Neuronal stem cell (in vitro differentiated cells): ENCODE results near the gene RIPOR3.

Experiments used
- DNase-seq: peaks from one replicate; pipeline ENCODE4 v3.0.0-alpha.2; 2013; ENCODE audit warnings: low spot score
- H2AFZ ChIP-seq: one replicate; pipeline ENCODE4 v1.6.1; 2013; ENCODE audit warnings: mild to moderate bottlenecking, low read length, inconsistent platforms
- H2AK5ac ChIP-seq: 2 replicates; pipeline ENCODE4 v1.6.1; 2013; ENCODE audit warnings: low read depth, mild to moderate bottlenecking, inconsistent platforms, low read length, moderate library complexity, mixed read lengths
- H2BK120ac ChIP-seq: 2 replicates; pipeline ENCODE4 v1.6.1; 2013; ENCODE audit warnings: low read depth, mild to moderate bottlenecking, inconsistent platforms, low read length, moderate library complexity, mixed read lengths
- H2BK12ac ChIP-seq: one replicate; pipeline ENCODE4 v1.6.1; 2013; ENCODE audit warnings: low read length, inconsistent platforms
- H2BK15ac ChIP-seq: 2 replicates; pipeline ENCODE4 v1.6.1; 2013; ENCODE audit warnings: mild to moderate bottlenecking, low read length, inconsistent platforms, mixed read lengths
- H2BK5ac ChIP-seq: one replicate; pipeline ENCODE4 v1.6.1; 2013; ENCODE audit warnings: inconsistent platforms, mild to moderate bottlenecking, low read length, moderate library complexity
- H3K14ac ChIP-seq: one replicate; pipeline ENCODE4 v1.6.1; 2013; ENCODE audit warnings: low read length, inconsistent platforms
- H3K18ac ChIP-seq: 2 replicates; pipeline ENCODE4 v1.6.1; 2013; ENCODE audit warnings: low read length, inconsistent platforms
- H3K23ac ChIP-seq: 2 replicates; pipeline ENCODE4 v1.6.1; 2013; ENCODE audit warnings: low read depth, mild to moderate bottlenecking, mixed read lengths, low read length, inconsistent platforms; ENCODE audit not compliant: poor library complexity
- H3K27ac ChIP-seq: replicated peaks from 3 replicates; pipeline ENCODE4 v1.5.1; 2013; ENCODE audit warnings: low read length, inconsistent platforms
- H3K27me3 ChIP-seq, 3 experiments: 2 replicates each; pipeline ENCODE4 v1.6.1; 2013; ENCODE audit warnings: low read length in 3 of 3, mild to moderate bottlenecking in 2 of 3, inconsistent platforms in 1 of 3, low read depth in 1 of 3, mixed read lengths in 1 of 3, moderate library complexity in 1 of 3; ENCODE audit not compliant: control insufficient read depth in 3 of 3, insufficient read depth in 3 of 3
- H3K36me3 ChIP-seq, 2 donors: replicated peaks in 1 of 2; 2 replicates each; pipeline ENCODE4 v1.6.1; 2013; ENCODE audit warnings: low read length in 2 of 2; ENCODE audit not compliant: control insufficient read depth in 2 of 2, insufficient read depth in 2 of 2
- H3K4ac ChIP-seq: 2 replicates; pipeline ENCODE4 v1.6.1; 2013; ENCODE audit warnings: inconsistent platforms, mild to moderate bottlenecking, low read length, moderate library complexity
- H3K4me1 ChIP-seq, 2 donors: 1 replicate in 1 of 2; 2 replicates in 1 of 2; pipeline ENCODE4 v1.6.1; 2013; ENCODE audit warnings: low read length in 2 of 2, low read depth in 1 of 2; ENCODE audit not compliant: control insufficient read depth in 2 of 2, insufficient read depth in 1 of 2
- H3K4me2 ChIP-seq: one replicate; pipeline ENCODE4 v1.6.1; 2013; ENCODE audit warnings: mild to moderate bottlenecking, low read length, inconsistent platforms; ENCODE audit not compliant: insufficient read depth, poor library complexity, severe bottlenecking
- H3K4me3 ChIP-seq, 2 donors: 2 replicates each; pipeline ENCODE4 v1.5.1; 2013; ENCODE audit warnings: low read length in 2 of 2, mild to moderate bottlenecking in 2 of 2, inconsistent platforms in 1 of 2, moderate library complexity in 1 of 2
- H3K79me1 ChIP-seq: one replicate; pipeline ENCODE4 v1.6.1; 2013; ENCODE audit warnings: low read depth, mild to moderate bottlenecking, inconsistent platforms, low read length, moderate library complexity
- H3K9ac ChIP-seq: one replicate; pipeline ENCODE4 v1.6.1; 2013; ENCODE audit warnings: mild to moderate bottlenecking, low read depth, low read length, inconsistent platforms; ENCODE audit not compliant: poor library complexity
- H3K9me3 ChIP-seq, 2 donors: replicated peaks in 1 of 2; 2 replicates each; pipeline versions ENCODE3 to v1.6.1; 2013; ENCODE audit warnings: low read length in 2 of 2, mild to moderate bottlenecking in 2 of 2, inconsistent platforms in 1 of 2, low read depth in 1 of 2, mixed read lengths in 1 of 2, moderate library complexity in 1 of 2; ENCODE audit not compliant: control insufficient read depth in 2 of 2, insufficient read depth in 1 of 2
- H4K8ac ChIP-seq: one replicate; pipeline ENCODE4 v1.6.1; 2013; ENCODE audit warnings: low read depth, mild to moderate bottlenecking, inconsistent platforms, low read length, moderate library complexity
- H4K91ac ChIP-seq: one replicate; pipeline ENCODE4 v1.6.1; 2013; ENCODE audit warnings: low read length, low read depth, mild to moderate bottlenecking, inconsistent platforms; ENCODE audit not compliant: poor library complexity
- WGBS, 2 donors: extraction: QIAGEN DNeasy Blood & Tissue Kit; methylation state at CpG; one replicate each; pipeline ENCODE4 v1.1.7; 2013; ENCODE audit warnings: missing lambda C conversion rate in 2 of 2, mixed read lengths in 1 of 2; ENCODE audit not compliant: insufficient read length in 2 of 2, insufficient replicate concordance in 1 of 2; ENCODE audit errors: extremely low coverage in 2 of 2; 5-methylcytosine and 5-hydroxymethylcytosine counted together

The RIPOR3 gene

GRCh38 chr20:50666709-50667298 is 24.5 kb downstream of the RIPOR3 start:
- no peaks in the 10 kb centered on the region for H3K9me3 ChIP-seq
- H3K36me3 ChIP-seq: peaks cover 0 to 2% of the 10 kb centered on the region in 2 donors
- no peak overlapping the region for H3K27ac ChIP-seq
- no peak overlapping the region for H3K9ac ChIP-seq
- peaks cover 0 to 7% (median 0%) of the 10 kb centered on the region in 3 experiments for H3K27me3 ChIP-seq
- no peak overlapping the region for H2BK120ac ChIP-seq
- H4K91ac ChIP-seq: no peak overlapping the region
- H3K18ac ChIP-seq: no peak overlapping the region
- H3K4ac ChIP-seq: no peak overlapping the region
- peaks cover 1 to 2% of the 10 kb centered on the region in 2 donors for H3K4me1 ChIP-seq
- no peak overlapping the region for H4K8ac ChIP-seq
- H3K14ac ChIP-seq: no peak overlapping the region
- DNase-seq: no peak
- no peak overlapping the region for H2BK5ac ChIP-seq
- H2BK15ac ChIP-seq: no peak overlapping the region
- H3K4me2 ChIP-seq: no peak overlapping the region
- no peak overlapping the region for H3K4me3 ChIP-seq
- whole genome bisulfite sequencing, 2 donors: no CpG with 5 or more reads among the region's 9 CpGs
- no peaks in the 10 kb centered on the region for H3K79me1 ChIP-seq
- no peak overlapping the region for H2AK5ac ChIP-seq
- no peak overlapping the region for H2AFZ ChIP-seq
- H3K23ac ChIP-seq: no peak overlapping the region
- no peak overlapping the region for H2BK12ac ChIP-seq

DNA sequence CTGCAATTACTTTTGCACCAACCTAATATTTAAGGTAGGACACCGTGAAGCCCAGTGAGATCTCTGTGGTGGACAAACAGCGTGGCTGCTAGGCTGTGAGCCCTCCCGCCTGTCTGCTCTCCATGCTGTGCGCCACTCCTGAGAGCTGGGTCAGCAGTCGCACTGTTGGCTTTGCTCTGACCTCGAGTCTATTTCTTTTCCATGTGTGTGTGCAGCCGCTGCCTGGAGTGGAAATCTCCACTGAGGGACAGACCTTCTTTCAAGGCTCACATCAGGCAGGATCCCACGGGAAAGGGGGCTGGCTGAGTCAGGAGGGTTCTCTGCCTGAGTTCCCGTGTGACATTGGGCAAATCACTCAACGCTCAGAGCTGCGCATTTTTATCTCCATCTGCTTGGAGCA is 27.1 kb downstream of the RIPOR3 start:
- H3K79me1 ChIP-seq: no peaks in the 10 kb centered on the region
- H2BK5ac ChIP-seq: no peak overlapping the region
- no peak overlapping the region for H3K14ac ChIP-seq
- no peak overlapping the region for H3K4me3 ChIP-seq
- H3K9ac ChIP-seq: no peak overlapping the region
- no peak overlapping the region for H3K27ac ChIP-seq
- no peak overlapping the region for H2AK5ac ChIP-seq
- WGBS, 2 donors: no CpG with 5 or more reads among the region's 11 CpGs
- H3K36me3 ChIP-seq: peaks cover 0 to 2% of the 10 kb centered on the region in 2 donors
- DNase-seq: no peak
- no peaks in the 10 kb centered on the region for H3K9me3 ChIP-seq
- peaks cover 6 to 8% of the 10 kb centered on the region in 2 donors for H3K4me1 ChIP-seq
- no peak overlapping the region for H2BK120ac ChIP-seq
- H4K91ac ChIP-seq: no peak overlapping the region
- no peak overlapping the region for H3K4me2 ChIP-seq
- no peak overlapping the region for H2AFZ ChIP-seq
- no peak overlapping the region for H2BK12ac ChIP-seq
- no peak overlapping the region for H3K4ac ChIP-seq
- H4K8ac ChIP-seq: no peak overlapping the region
- H3K18ac ChIP-seq: no peak overlapping the region
- no peak overlapping the region for H2BK15ac ChIP-seq
- H3K23ac ChIP-seq: no peak overlapping the region
- H3K27me3 ChIP-seq: peaks cover 0 to 13% (median 0%) of the 10 kb centered on the region in 3 experiments

- H3K4me3 ChIP-seq: no peak overlapping the region
- no peaks in the 10 kb centered on the region for H3K36me3 ChIP-seq
- H2BK12ac ChIP-seq: no peak overlapping the region
- H3K18ac ChIP-seq: no peak overlapping the region
- no peak overlapping the region for H2BK5ac ChIP-seq
- no peak overlapping the region for H3K9ac ChIP-seq
- H3K27me3 ChIP-seq: peaks cover 0 to 13% (median 0%) of the 10 kb centered on the region in 3 experiments
- no peak overlapping the region for H3K4ac ChIP-seq
- no peak overlapping the region for H3K4me2 ChIP-seq
- peak overlapping the region; percentile 44 for H3K23ac ChIP-seq
- no CpG with 5 or more reads among the region's 10 CpGs for WGBS, 2 donors
- no peak overlapping the region for H4K8ac ChIP-seq
- H2AK5ac ChIP-seq: no peak overlapping the region
- H2BK15ac ChIP-seq: no peak overlapping the region
- no peaks in the 10 kb centered on the region for H3K79me1 ChIP-seq
- H3K9me3 ChIP-seq: no peaks in the 10 kb centered on the region
- no peak overlapping the region for H3K27ac ChIP-seq
- no peak for DNase-seq
- peak overlapping the region; percentile 25 for H3K14ac ChIP-seq
- H2BK120ac ChIP-seq: no peak overlapping the region
- H3K4me1 ChIP-seq: peaks cover 6 to 8% of the 10 kb centered on the region in 2 donors
- H2AFZ ChIP-seq: no peak overlapping the region
- no peak overlapping the region for H4K91ac ChIP-seq
Measured at GRCh38 chr20:50663095-50663821, 28.1 kb downstream of the RIPOR3 start.

GRCh38 chr20:50659975-50660670 is 31.2 kb downstream of the RIPOR3 start:
- H3K9me3 ChIP-seq: no peaks in the 10 kb centered on the region
- H3K36me3 ChIP-seq: no peaks in the 10 kb centered on the region
- H3K4me1 ChIP-seq: peaks cover 6 to 11% of the 10 kb centered on the region in 2 donors
- H4K8ac ChIP-seq: no peak overlapping the region
- no peak overlapping the region for H2AK5ac ChIP-seq
- H3K9ac ChIP-seq: no peak overlapping the region
- no peak overlapping the region for H4K91ac ChIP-seq
- DNase-seq: no peak
- no CpG with 5 or more reads among the region's 6 CpGs for WGBS, 2 donors
- H3K23ac ChIP-seq: no peak overlapping the region
- no peak overlapping the region for H2AFZ ChIP-seq
- H3K4ac ChIP-seq: no peak overlapping the region
- H3K18ac ChIP-seq: no peak overlapping the region
- H2BK5ac ChIP-seq: no peak overlapping the region
- H3K4me3 ChIP-seq: no peak overlapping the region
- no peak overlapping the region for H3K14ac ChIP-seq
- H2BK12ac ChIP-seq: no peak overlapping the region
- H3K4me2 ChIP-seq: no peak overlapping the region
- peaks cover 0 to 13% (median 0%) of the 10 kb centered on the region in 3 experiments for H3K27me3 ChIP-seq
- H2BK120ac ChIP-seq: no peak overlapping the region
- H3K79me1 ChIP-seq: no peaks in the 10 kb centered on the region
- no peak overlapping the region for H3K27ac ChIP-seq
- H2BK15ac ChIP-seq: no peak overlapping the region
